A549 (cell line): ENCODE data around the gene ZP2. TPM values are rescaled to one million over a fixed set of nuclear protein-coding genes. Genes with fewer than 3 reads are reported as not detected.
"Not testable (repeated sequence)": the region's sequence is repeated elsewhere in the genome, so short reads cannot be mapped to it uniquely, and the experiment has no call there.

Experiments
- ATAC-seq, 2 experiments: fragments of 200-7000 bp in 1 of 2; fragments of >200 bp in 1 of 2; cut with Nextera tagmentation in 1 of 2; cut with Tn5 transposase in 1 of 2; 3 replicates each; pipeline versions ENCODE4 v1.8.0 to v1.9.1; 2018 to 2020; ENCODE audit warnings: mild to moderate bottlenecking in 1 of 2, moderate library complexity in 1 of 2
- CTCF ChIA-PET: fragments of 300-600 bp; sonication (Branson Sonifier 250); formaldehyde crosslinking; extraction: SDS; loops from one replicate; lab custom pipeline; 2021; ENCODE audit warnings: antibody characterized with exemption, inconsistent platforms; lab: Yijun Ruan, JAX
- POLR2A ChIA-PET: fragments of 350-600 bp; formaldehyde crosslinking; extraction: SDS; loops from one replicate; lab custom pipeline; 2021; ENCODE audit warnings: antibody characterized with exemption, inconsistent platforms; lab: Yijun Ruan, JAX
- DNase-seq, 2 experiments: peaks; one replicate each; pipeline versions ENCODE4 v3.0.0 to v3.0.0-alpha.2; 2011 to 2016; ENCODE audit warnings: low read depth in 1 of 2, low spot score in 1 of 2
- FAIRE-seq: peaks from 2 replicates; lab custom pipeline; 2011; peaks lifted over from hg19 to GRCh38; lab: Jason Lieb, UNC
- H3K27ac ChIP-seq, 2 experiments: fragments of >200 bp; sonication (Bioruptor Twin); formaldehyde crosslinking; 3 replicates each; pipeline ENCODE4 v1.5.1; 2016 to 2017
- H3K4me1 ChIP-seq: fragments of >200 bp; sonication (Bioruptor Twin); formaldehyde crosslinking; 3 replicates; pipeline ENCODE4 v1.6.1; 2016
- H3K4me2 ChIP-seq: fragments of >200 bp; sonication (Bioruptor Twin); formaldehyde crosslinking; 3 replicates; pipeline ENCODE4 v1.6.1; 2016
- H3K4me3 ChIP-seq: fragments of >200 bp; sonication (Bioruptor Twin); formaldehyde crosslinking; 3 replicates; pipeline ENCODE4 v1.5.1; 2016
- H3K9me3 ChIP-seq: fragments of >200 bp; sonication (Bioruptor Twin); formaldehyde crosslinking; 3 replicates; pipeline ENCODE4 v1.6.1; 2016
- ATOH8 ChIP-seq: fragments of 250-450 bp; sonication (Bioruptor Pico); IDR thresholded peaks from 2 replicates; pipeline ENCODE4 v1.5.0; 2020; ENCODE audit warnings: low read depth, mild to moderate bottlenecking, moderate library complexity
- CBX2 ChIP-seq: fragments of 200-600 bp; sonication (generic); IDR thresholded peaks from 2 replicates; pipeline ENCODE4 v1.6.1; 2016; ENCODE audit warnings: low read depth, mild to moderate bottlenecking, borderline replicate concordance
- CEBPB ChIP-seq, 2 experiments: fragments of >200 bp in 1 of 2; sonication (Bioruptor Twin) in 1 of 2; formaldehyde crosslinking in 1 of 2; IDR thresholded peaks; 2 replicates each; pipeline ENCODE4 v1.6.1; 2012 to 2016
- EHF ChIP-seq: fragments of 250-450 bp; sonication (Bioruptor Pico); IDR thresholded peaks from 2 replicates; pipeline ENCODE4 v1.5.0; 2020; ENCODE audit warnings: mild to moderate bottlenecking
- EHMT2 ChIP-seq: fragments of 200-600 bp; sonication (generic); IDR thresholded peaks from 2 replicates; pipeline ENCODE4 v1.6.1; 2016; ENCODE audit warnings: antibody characterized with exemption, low read depth, mild to moderate bottlenecking, moderate library complexity
- ESRRA ChIP-seq: fragments of 150-350 bp; IDR thresholded peaks from 2 replicates; pipeline ENCODE4 v1.6.1; 2014; ENCODE audit warnings: mild to moderate bottlenecking, low read length, borderline replicate concordance
- FOXS1 ChIP-seq: fragments of 250-450 bp; sonication (Bioruptor Pico); IDR thresholded peaks from 2 replicates; pipeline ENCODE4 v1.5.0; 2020; ENCODE audit warnings: mild to moderate bottlenecking, moderate library complexity
- HES2 ChIP-seq: fragments of >200 bp; sonication (Bioruptor Twin); formaldehyde crosslinking; IDR thresholded peaks from 2 replicates; pipeline ENCODE4 v1.6.1; 2016
- HEYL ChIP-seq: fragments of 250-450 bp; sonication (Bioruptor Pico); IDR thresholded peaks from 2 replicates; pipeline ENCODE4 v1.8.0; 2021; ENCODE audit warnings: mild to moderate bottlenecking, moderate library complexity
- HMGXB4 ChIP-seq: fragments of 250-450 bp; sonication (Bioruptor Pico); IDR thresholded peaks from 2 replicates; pipeline ENCODE4 v1.5.0; 2021; ENCODE audit warnings: mild to moderate bottlenecking, moderate library complexity, borderline replicate concordance
- HOXA7 ChIP-seq: fragments of 250-450 bp; sonication (Bioruptor Pico); IDR thresholded peaks from 2 replicates; pipeline ENCODE4 v1.5.0; 2020; ENCODE audit warnings: mild to moderate bottlenecking, moderate library complexity
- JUNB ChIP-seq: fragments of >200 bp; sonication (Bioruptor Twin); formaldehyde crosslinking; IDR thresholded peaks from 2 replicates; pipeline ENCODE4 v1.6.1; 2016
- KDM1A ChIP-seq: fragments of 200-600 bp; sonication (generic); IDR thresholded peaks from 2 replicates; pipeline ENCODE4 v1.6.1; 2016; ENCODE audit warnings: low read depth, mild to moderate bottlenecking
- MAX ChIP-seq: IDR thresholded peaks from 2 replicates; pipeline ENCODE4 v1.6.1; 2012
- MAZ ChIP-seq: fragments of 150-350 bp; IDR thresholded peaks from 2 replicates; pipeline ENCODE4 v1.6.1; 2014; ENCODE audit warnings: antibody characterized with exemption, low read depth, low read length, borderline replicate concordance
- MYC ChIP-seq: IDR thresholded peaks from 2 replicates; pipeline ENCODE4 v1.6.1; 2012; ENCODE audit warnings: mild to moderate bottlenecking, inconsistent platforms, low read length, improper control_type of control experiment, borderline replicate concordance
- NFE2L2 ChIP-seq: fragments of 150-350 bp; conservative IDR thresholded peaks from 2 replicates; pipeline ENCODE4 v1.6.1; 2014; ENCODE audit warnings: low read length
- NR3C1 ChIP-seq: fragments of >200 bp; sonication (Bioruptor Twin); formaldehyde crosslinking; IDR thresholded peaks from 3 replicates; pipeline ENCODE4 v1.6.1; 2017
- PBX3 ChIP-seq: IDR thresholded peaks from 2 replicates; pipeline ENCODE4 v1.6.1; 2012
- POLR2A ChIP-seq: IDR thresholded peaks from 2 replicates; pipeline ENCODE4 v1.6.1; 2012; ENCODE audit warnings: mild to moderate bottlenecking, low read length
- RFX5 ChIP-seq: fragments of 450-650 bp; IDR thresholded peaks from 2 replicates; pipeline ENCODE4 v1.7.1; 2014; ENCODE audit warnings: antibody characterized with exemption, mild to moderate bottlenecking, moderate library complexity
- RNF2 ChIP-seq: fragments of 200-600 bp; sonication (generic); IDR thresholded peaks from 2 replicates; pipeline ENCODE4 v1.6.1; 2016; ENCODE audit warnings: low read depth, mild to moderate bottlenecking, antibody characterized with exemption, moderate library complexity, borderline replicate concordance
- TFCP2L1 ChIP-seq: fragments of 250-450 bp; sonication (Bioruptor Pico); IDR thresholded peaks from 2 replicates; pipeline ENCODE4 v1.5.0; 2021; ENCODE audit warnings: mild to moderate bottlenecking
- ZC3H11A ChIP-seq: fragments of 450-650 bp; IDR thresholded peaks from 2 replicates; pipeline ENCODE4 v1.6.1; 2014; ENCODE audit warnings: antibody characterized with exemption, mild to moderate bottlenecking
- ZNF302 ChIP-seq: fragments of 250-450 bp; sonication (Bioruptor Pico); IDR thresholded peaks from 2 replicates; pipeline ENCODE4 v1.9.0; 2021; ENCODE audit warnings: inconsistent platforms, mild to moderate bottlenecking, moderate library complexity
- ZSCAN20 ChIP-seq: fragments of 250-450 bp; sonication (Bioruptor Pico); IDR thresholded peaks from 2 replicates; pipeline ENCODE4 v1.8.0; 2022; ENCODE audit warnings: mild to moderate bottlenecking, moderate library complexity
- WGBS: methylation state at CpG from one replicate; pipeline ENCODE4 v1.1.6; 2017; ENCODE audit errors: missing lambda C conversion rate; 5-methylcytosine and 5-hydroxymethylcytosine counted together
- polyA plus RNA-seq, 4 experiments: library from polyadenylated mRNA; depleted of rRNA in 3 of 4; stranded (reverse); fragments of >200 nt; fragmentation: RNase III in 1 of 4; extraction: RNeasy Plus Mini Kit Qiagen cat#74134 plus additional on column Dnase treatment in 1 of 4; gene quantifications; 2 replicates in 3 of 4; 3 replicates in 1 of 4; pipeline ENCODE4 v1.2.3, GENCODE V29; 2011 to 2017

The ZP2 gene
- polyA plus RNA-seq, 2 of the 4 experiments (the other 2 are of a cell fraction): not detected

- H3K4me3 ChIP-seq, FAIRE-seq, H3K4me2 ChIP-seq, H3K9me3 ChIP-seq, DNase-seq, H3K4me1 ChIP-seq, H3K27ac ChIP-seq, POLR2A ChIA-PET, ATAC-seq: not testable (repeated sequence)
- 79% methylated on average over 8 of the region's 8 CpGs for WGBS
- CTCF ChIA-PET: interaction anchor here (0.7 to 11.5 kb wide), 4 partner anchors 83 to 106 kb away, joined by 3 to 114 read pairs (median 12); partner anchors contain the start of gene CRYM
Observed at GRCh38 chr16:21195330-21195729, 16.0 kb downstream of the ZP2 start.

- no peak for FAIRE-seq
- no peaks in the 10 kb centered on the region for H3K4me1 ChIP-seq
- DNase-seq: no peak
- TF ChIP-seq ZNF302 (CRISPR knock-in tag) (no peak), NFE2L2 (no peak), FOXS1 (CRISPR knock-in tag) (no peak), TFCP2L1 (no peak), PBX3 (no peak)
- TF ChIP-seq, all 56 proteins: peak for 0
- WGBS: 32% methylated on average over 6 of the region's 6 CpGs
- CTCF ChIA-PET: interaction anchor here (0.7 to 11.5 kb wide), 3 partner anchors 38 to 107 kb away, joined by 3 to 114 read pairs (median 5); no protein-coding TSS in a partner anchor
- POLR2A ChIA-PET: no interaction called here
- no peak for ATAC-seq
- H3K4me2 ChIP-seq: no peak overlapping the region
- no peaks in the 10 kb centered on the region; the same call in 2 of the 3 replicates for H3K9me3 ChIP-seq
- no peak overlapping the region for H3K27ac ChIP-seq
- no peak overlapping the region for H3K4me3 ChIP-seq
Observed at GRCh38 chr16:21194771-21195301, 16.5 kb downstream of the ZP2 start.

GRCh38 chr16:21192991-21193390 lies 18.4 kb downstream of the ZP2 start:
- WGBS: 90% methylated on average over 1 of the region's 1 CpG

GRCh38 chr16:21190599-21190998 lies 20.8 kb downstream of the ZP2 start:
- ChIA-PET POLR2A (no interaction called here), CTCF (interaction anchor here (1.6 to 11.5 kb wide), 6 partner anchors 10 to 1131 kb away, joined by 5 to 160 read pairs (median 42); partner anchors contain the start of gene CRYM)
- peaks cover 10% of the 10 kb centered on the region; the same call in 2 of the 3 replicates for H3K4me1 ChIP-seq
- DNase-seq (no peak), ATAC-seq (no peak), FAIRE-seq (no peak)
- H3K4me2 ChIP-seq: no peak overlapping the region
- peaks cover 3% of the 10 kb centered on the region; the same call in 1 of the 3 replicates for H3K9me3 ChIP-seq
- no peak overlapping the region for H3K4me3 ChIP-seq
- H3K27ac ChIP-seq: no peak overlapping the region
- TF ChIP-seq HMGXB4 (CRISPR knock-in tag): no peak
- no peak for TF ChIP-seq ZSCAN20 (CRISPR knock-in tag)
- TF ChIP-seq CBX2: no peak
- no peak for TF ChIP-seq EHF (CRISPR knock-in tag)
- no peak for TF ChIP-seq ZNF302 (CRISPR knock-in tag)
- TF ChIP-seq ATOH8 (CRISPR knock-in tag): no peak
- TF ChIP-seq HES2: no peak
- no peak for TF ChIP-seq JUNB
- TF ChIP-seq POLR2A: no peak
- TF ChIP-seq NR3C1: no peak
- no peak for TF ChIP-seq ESRRA

More at GRCh38 chr16:21192991-21193390, 18.4 kb downstream of the ZP2 start:
- H3K9me3 ChIP-seq: peaks cover 3% of the 10 kb centered on the region; the same call in 1 of the 3 replicates
- DNase-seq (no peak), FAIRE-seq (no peak), ATAC-seq (no peak)
- TF ChIP-seq HEYL (CRISPR knock-in tag) (no peak), EHMT2 (no peak), MAX (no peak), MAZ (no peak), ZC3H11A (no peak), PBX3 (no peak), RFX5 (no peak), RNF2 (no peak), HOXA7 (CRISPR knock-in tag) (no peak), NFE2L2 (no peak), ZSCAN20 (CRISPR knock-in tag) (no peak), MYC (no peak), ESRRA (no peak), CEBPB (IDR thresholded peaks at IDR 0.05) (no peak), KDM1A (no peak), HES2 (no peak)
- no peak overlapping the region for H3K27ac ChIP-seq
- ChIA-PET CTCF (interaction anchor here (1.1 to 11.5 kb wide), 4 partner anchors 86 to 343 kb away, joined by 3 to 114 read pairs (median 5); no protein-coding TSS in a partner anchor), POLR2A (no interaction called here)
- no peak overlapping the region for H3K4me3 ChIP-seq
- H3K4me1 ChIP-seq: peaks cover 6% of the 10 kb centered on the region; the same call in 2 of the 3 replicates
- no peak overlapping the region for H3K4me2 ChIP-seq
